GM23338 (cell line): ENCODE results near the gene MLPH. TPM values are rescaled to one million over a fixed set of nuclear protein-coding genes. Genes with fewer than 3 reads are reported as not detected.

Source experiments
- ATAC-seq: fragments of 200-7000 bp; cut with Tn5 transposase; 3 replicates; pipeline ENCODE4 v1.9.1; 2020
- DNase-seq: peaks from one replicate; pipeline ENCODE4 v3.0.0-alpha.2; 2015; ENCODE audit warnings: low spot score
- H2AFZ ChIP-seq: fragments of 200-600 bp; sonication (generic); 2 replicates; pipeline ENCODE4 v1.8.0; 2016; ENCODE audit warnings: antibody characterized with exemption, mild to moderate bottlenecking, moderate library complexity
- H3F3A ChIP-seq: fragments of 200-600 bp; sonication (generic); replicated peaks from 2 replicates; pipeline ENCODE4 v1.8.0; 2017; ENCODE audit warnings: antibody characterized with exemption, mixed run types, low read depth
- H3K27ac ChIP-seq: fragments of 200-600 bp; sonication (generic); 2 replicates; pipeline ENCODE4 v1.6.1; 2016; ENCODE audit warnings: low read depth
- H3K27me3 ChIP-seq: fragments of 200-600 bp; sonication (generic); 2 replicates; pipeline ENCODE4 v1.8.0; 2016; ENCODE audit warnings: mild to moderate bottlenecking, mixed run types, moderate library complexity; ENCODE audit not compliant: insufficient read depth
- H3K36me3 ChIP-seq: fragments of 200-600 bp; sonication (generic); 2 replicates; pipeline ENCODE4 v1.8.0; 2016; ENCODE audit warnings: mild to moderate bottlenecking; ENCODE audit not compliant: insufficient read depth
- H3K4me1 ChIP-seq: fragments of 200-600 bp; sonication (generic); 2 replicates; pipeline ENCODE4 v1.8.0; 2016; ENCODE audit warnings: mild to moderate bottlenecking, moderate library complexity; ENCODE audit not compliant: insufficient read depth
- H3K4me2 ChIP-seq: fragments of 200-600 bp; sonication (generic); 2 replicates; pipeline ENCODE4 v1.7.1; 2017; ENCODE audit warnings: mixed run types
- H3K4me3 ChIP-seq: fragments of 200-600 bp; sonication (generic); 2 replicates; pipeline ENCODE4 v1.6.1; 2016; ENCODE audit warnings: mixed run types
- H3K79me2 ChIP-seq: fragments of 200-600 bp; sonication (generic); replicated peaks from 2 replicates; pipeline ENCODE4 v1.8.0; 2017; ENCODE audit warnings: mild to moderate bottlenecking; ENCODE audit not compliant: insufficient read depth
- H3K9me2 ChIP-seq: fragments of 200-600 bp; sonication (generic); 2 replicates; pipeline ENCODE4 v1.8.0; 2017; ENCODE audit not compliant: insufficient read depth
- H4K20me1 ChIP-seq: fragments of 200-600 bp; sonication (generic); replicated peaks from 2 replicates; pipeline ENCODE4 v1.8.0; 2017; ENCODE audit warnings: mild to moderate bottlenecking; ENCODE audit not compliant: insufficient read depth
- H3K27ac Mint-ChIP-seq: 2 replicates; pipeline ENCODE4 v1.8.0; 2020; ENCODE audit warnings: inconsistent platforms, mild to moderate bottlenecking, moderate library complexity, mixed read lengths
- H3K27me3 Mint-ChIP-seq: 3 replicates; pipeline ENCODE4 v1.8.0; 2022; ENCODE audit warnings: low read depth, mild to moderate bottlenecking, moderate library complexity, mixed read lengths, inconsistent platforms; ENCODE audit not compliant: insufficient read depth, poor library complexity
- H3K36me3 Mint-ChIP-seq: 3 replicates; pipeline ENCODE4 v1.8.0; 2021; ENCODE audit warnings: low read depth, mild to moderate bottlenecking, inconsistent platforms, moderate library complexity, mixed read lengths
- H3K4me1 Mint-ChIP-seq: 3 replicates; pipeline ENCODE4 v1.8.0; 2020; ENCODE audit warnings: mild to moderate bottlenecking, inconsistent platforms, mixed read lengths
- H3K4me3 Mint-ChIP-seq: 3 replicates; pipeline ENCODE4 v1.8.0; 2021; ENCODE audit warnings: moderate library complexity, mild to moderate bottlenecking, inconsistent platforms, mixed read lengths
- H3K9me3 Mint-ChIP-seq: 3 replicates; pipeline ENCODE4 v1.8.0; 2020; ENCODE audit warnings: moderate library complexity, mild to moderate bottlenecking, inconsistent platforms, mixed read lengths
- CREB1 ChIP-seq: fragments of 250-450 bp; sonication (Bioruptor Pico); IDR thresholded peaks from 2 replicates; pipeline ENCODE4 v1.5.0; 2020; ENCODE audit warnings: low read depth, mild to moderate bottlenecking, moderate library complexity
- EZH2 ChIP-seq: fragments of 200-600 bp; sonication (generic); IDR thresholded peaks from one replicate; pipeline ENCODE4 v1.8.0; 2017; ENCODE audit warnings: antibody characterized with exemption, mild to moderate bottlenecking, low read depth; ENCODE audit not compliant: unreplicated experiment
- EZH2phosphoT487 ChIP-seq: fragments of 200-600 bp; sonication (generic); IDR thresholded peaks from one replicate; pipeline ENCODE4 v1.8.1; 2018; ENCODE audit warnings: antibody characterized with exemption; ENCODE audit not compliant: unreplicated experiment
- JUNB ChIP-seq: IDR thresholded peaks from one replicate; pipeline ENCODE4 v1.6.1; 2016; ENCODE audit warnings: antibody characterized with exemption; ENCODE audit not compliant: unreplicated experiment
- NANOG ChIP-seq: IDR thresholded peaks from 2 replicates; pipeline ENCODE4 v1.6.1; 2016; ENCODE audit warnings: antibody characterized with exemption, borderline replicate concordance
- POLR2AphosphoS5 ChIP-seq: IDR thresholded peaks from 2 replicates; pipeline ENCODE4 v1.6.1; 2016; ENCODE audit warnings: antibody characterized with exemption, low read depth
- STAT1 ChIP-seq: IDR thresholded peaks from one replicate; pipeline ENCODE4 v1.6.1; 2016; ENCODE audit warnings: antibody characterized with exemption; ENCODE audit not compliant: unreplicated experiment
- ZNF114 ChIP-seq: fragments of 250-450 bp; sonication (Bioruptor Pico); IDR thresholded peaks from 2 replicates; pipeline ENCODE4 v1.5.0; 2020; ENCODE audit warnings: mild to moderate bottlenecking, moderate library complexity
- ZNF331 ChIP-seq: fragments of 250-450 bp; sonication (Bioruptor Pico); IDR thresholded peaks from 2 replicates; pipeline ENCODE4 v1.5.0; 2020; ENCODE audit warnings: low read depth, mild to moderate bottlenecking, moderate library complexity
- polyA plus RNA-seq: library from polyadenylated mRNA; unstranded; fragments of >200 nt; fragmentation: Nextera tagmentation; extraction: Ambion mirVana; gene quantifications from 2 replicates; pipeline ENCODE4 v1.2.1, GENCODE V29; 2016
- total RNA-seq: library from RNA; depleted of rRNA; stranded (reverse); fragments of >200 nt; shearing (Covaris generic); gene quantifications from 2 replicates; pipeline ENCODE4 v1.2.3, GENCODE V29; 2014
- TF ChIP-seq, protein P1 (sequence below): IDR thresholded peaks from one replicate; pipeline ENCODE4 v1.6.1; 2018; ENCODE audit warnings: antibody characterized with exemption; ENCODE audit not compliant: unreplicated experiment
- TF ChIP-seq, protein P2 (sequence below): IDR thresholded peaks from 2 replicates; pipeline ENCODE4 v1.6.1; 2016; ENCODE audit warnings: antibody characterized with exemption
- TF ChIP-seq, protein P3 (sequence below), 2 experiments: fragments of 200-600 bp in 1 of 2; sonication (generic) in 1 of 2; conservative IDR thresholded peaks; 2 replicates each; pipeline versions ENCODE4 v1.5.1 to v1.6.1; 2016 to 2017; ENCODE audit warnings: antibody characterized with exemption in 2 of 2, low read depth in 2 of 2, mild to moderate bottlenecking in 2 of 2, moderate library complexity in 1 of 2
- TF ChIP-seq, protein P4 (sequence below): fragments of 250-450 bp; sonication (Bioruptor Pico); IDR thresholded peaks from 2 replicates; pipeline ENCODE4 v1.5.0; 2020; ENCODE audit warnings: mild to moderate bottlenecking, moderate library complexity

MLPH gene
- total and polyA plus RNA-seq, 2 experiments from 2014 or later, result 13.6 to 16.5 TPM

DNA sequence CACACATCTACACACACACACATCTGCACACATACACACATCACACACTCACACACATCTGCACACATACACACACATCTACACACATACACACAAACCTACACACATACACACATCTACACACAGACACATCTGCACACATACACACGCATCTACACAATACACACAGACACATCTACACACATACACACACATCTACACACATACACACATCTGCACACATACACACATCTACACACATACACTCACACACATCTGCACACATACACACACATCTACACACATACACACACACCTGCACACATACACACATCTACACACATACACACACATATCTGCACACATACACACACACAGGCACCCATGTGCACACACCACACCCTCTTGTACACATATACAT is 78.9 kb downstream of the MLPH start:
- no peaks in the 10 kb centered on the region for H4K20me1 ChIP-seq
- Mint-ChIP-seq H3K27ac (no peak overlapping the region), H3K4me1 (peaks cover 7% of the 10 kb centered on the region; the same call in 2 of the 3 replicates), H3K27me3 (peaks cover 7% of the 10 kb centered on the region), H3K36me3 (no peaks in the 10 kb centered on the region), H3K9me3 (no peaks in the 10 kb centered on the region; the same call in 2 of the 3 replicates), H3K4me3 (no peak overlapping the region)
- H3K27ac ChIP-seq, result no peak overlapping the region
- no peak for TF ChIP-seq STAT1
- no peak for TF ChIP-seq CREB1
- TF ChIP-seq, protein P1, sequence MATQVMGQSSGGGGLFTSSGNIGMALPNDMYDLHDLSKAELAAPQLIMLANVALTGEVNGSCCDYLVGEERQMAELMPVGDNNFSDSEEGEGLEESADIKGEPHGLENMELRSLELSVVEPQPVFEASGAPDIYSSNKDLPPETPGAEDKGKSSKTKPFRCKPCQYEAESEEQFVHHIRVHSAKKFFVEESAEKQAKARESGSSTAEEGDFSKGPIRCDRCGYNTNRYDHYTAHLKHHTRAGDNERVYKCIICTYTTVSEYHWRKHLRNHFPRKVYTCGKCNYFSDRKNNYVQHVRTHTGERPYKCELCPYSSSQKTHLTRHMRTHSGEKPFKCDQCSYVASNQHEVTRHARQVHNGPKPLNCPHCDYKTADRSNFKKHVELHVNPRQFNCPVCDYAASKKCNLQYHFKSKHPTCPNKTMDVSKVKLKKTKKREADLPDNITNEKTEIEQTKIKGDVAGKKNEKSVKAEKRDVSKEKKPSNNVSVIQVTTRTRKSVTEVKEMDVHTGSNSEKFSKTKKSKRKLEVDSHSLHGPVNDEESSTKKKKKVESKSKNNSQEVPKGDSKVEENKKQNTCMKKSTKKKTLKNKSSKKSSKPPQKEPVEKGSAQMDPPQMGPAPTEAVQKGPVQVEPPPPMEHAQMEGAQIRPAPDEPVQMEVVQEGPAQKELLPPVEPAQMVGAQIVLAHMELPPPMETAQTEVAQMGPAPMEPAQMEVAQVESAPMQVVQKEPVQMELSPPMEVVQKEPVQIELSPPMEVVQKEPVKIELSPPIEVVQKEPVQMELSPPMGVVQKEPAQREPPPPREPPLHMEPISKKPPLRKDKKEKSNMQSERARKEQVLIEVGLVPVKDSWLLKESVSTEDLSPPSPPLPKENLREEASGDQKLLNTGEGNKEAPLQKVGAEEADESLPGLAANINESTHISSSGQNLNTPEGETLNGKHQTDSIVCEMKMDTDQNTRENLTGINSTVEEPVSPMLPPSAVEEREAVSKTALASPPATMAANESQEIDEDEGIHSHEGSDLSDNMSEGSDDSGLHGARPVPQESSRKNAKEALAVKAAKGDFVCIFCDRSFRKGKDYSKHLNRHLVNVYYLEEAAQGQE, result no peak
- TF ChIP-seq ZNF331 (CRISPR knock-in tag), result no peak
- TF ChIP-seq ZNF114 (CRISPR knock-in tag), result no peak
- no peak for TF ChIP-seq NANOG
- no peak for TF ChIP-seq EZH2
- no peak for TF ChIP-seq JUNB
- TF ChIP-seq POLR2AphosphoS5, result no peak
- TF ChIP-seq, protein P2, sequence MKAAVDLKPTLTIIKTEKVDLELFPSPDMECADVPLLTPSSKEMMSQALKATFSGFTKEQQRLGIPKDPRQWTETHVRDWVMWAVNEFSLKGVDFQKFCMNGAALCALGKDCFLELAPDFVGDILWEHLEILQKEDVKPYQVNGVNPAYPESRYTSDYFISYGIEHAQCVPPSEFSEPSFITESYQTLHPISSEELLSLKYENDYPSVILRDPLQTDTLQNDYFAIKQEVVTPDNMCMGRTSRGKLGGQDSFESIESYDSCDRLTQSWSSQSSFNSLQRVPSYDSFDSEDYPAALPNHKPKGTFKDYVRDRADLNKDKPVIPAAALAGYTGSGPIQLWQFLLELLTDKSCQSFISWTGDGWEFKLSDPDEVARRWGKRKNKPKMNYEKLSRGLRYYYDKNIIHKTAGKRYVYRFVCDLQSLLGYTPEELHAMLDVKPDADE, result no peak
- TF ChIP-seq, protein P3, sequence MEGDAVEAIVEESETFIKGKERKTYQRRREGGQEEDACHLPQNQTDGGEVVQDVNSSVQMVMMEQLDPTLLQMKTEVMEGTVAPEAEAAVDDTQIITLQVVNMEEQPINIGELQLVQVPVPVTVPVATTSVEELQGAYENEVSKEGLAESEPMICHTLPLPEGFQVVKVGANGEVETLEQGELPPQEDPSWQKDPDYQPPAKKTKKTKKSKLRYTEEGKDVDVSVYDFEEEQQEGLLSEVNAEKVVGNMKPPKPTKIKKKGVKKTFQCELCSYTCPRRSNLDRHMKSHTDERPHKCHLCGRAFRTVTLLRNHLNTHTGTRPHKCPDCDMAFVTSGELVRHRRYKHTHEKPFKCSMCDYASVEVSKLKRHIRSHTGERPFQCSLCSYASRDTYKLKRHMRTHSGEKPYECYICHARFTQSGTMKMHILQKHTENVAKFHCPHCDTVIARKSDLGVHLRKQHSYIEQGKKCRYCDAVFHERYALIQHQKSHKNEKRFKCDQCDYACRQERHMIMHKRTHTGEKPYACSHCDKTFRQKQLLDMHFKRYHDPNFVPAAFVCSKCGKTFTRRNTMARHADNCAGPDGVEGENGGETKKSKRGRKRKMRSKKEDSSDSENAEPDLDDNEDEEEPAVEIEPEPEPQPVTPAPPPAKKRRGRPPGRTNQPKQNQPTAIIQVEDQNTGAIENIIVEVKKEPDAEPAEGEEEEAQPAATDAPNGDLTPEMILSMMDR (conservative IDR thresholded peaks at IDR 0.05; ENCODE audit: low read depth in 2 of 2), result no peak
- TF ChIP-seq, protein P4, sequence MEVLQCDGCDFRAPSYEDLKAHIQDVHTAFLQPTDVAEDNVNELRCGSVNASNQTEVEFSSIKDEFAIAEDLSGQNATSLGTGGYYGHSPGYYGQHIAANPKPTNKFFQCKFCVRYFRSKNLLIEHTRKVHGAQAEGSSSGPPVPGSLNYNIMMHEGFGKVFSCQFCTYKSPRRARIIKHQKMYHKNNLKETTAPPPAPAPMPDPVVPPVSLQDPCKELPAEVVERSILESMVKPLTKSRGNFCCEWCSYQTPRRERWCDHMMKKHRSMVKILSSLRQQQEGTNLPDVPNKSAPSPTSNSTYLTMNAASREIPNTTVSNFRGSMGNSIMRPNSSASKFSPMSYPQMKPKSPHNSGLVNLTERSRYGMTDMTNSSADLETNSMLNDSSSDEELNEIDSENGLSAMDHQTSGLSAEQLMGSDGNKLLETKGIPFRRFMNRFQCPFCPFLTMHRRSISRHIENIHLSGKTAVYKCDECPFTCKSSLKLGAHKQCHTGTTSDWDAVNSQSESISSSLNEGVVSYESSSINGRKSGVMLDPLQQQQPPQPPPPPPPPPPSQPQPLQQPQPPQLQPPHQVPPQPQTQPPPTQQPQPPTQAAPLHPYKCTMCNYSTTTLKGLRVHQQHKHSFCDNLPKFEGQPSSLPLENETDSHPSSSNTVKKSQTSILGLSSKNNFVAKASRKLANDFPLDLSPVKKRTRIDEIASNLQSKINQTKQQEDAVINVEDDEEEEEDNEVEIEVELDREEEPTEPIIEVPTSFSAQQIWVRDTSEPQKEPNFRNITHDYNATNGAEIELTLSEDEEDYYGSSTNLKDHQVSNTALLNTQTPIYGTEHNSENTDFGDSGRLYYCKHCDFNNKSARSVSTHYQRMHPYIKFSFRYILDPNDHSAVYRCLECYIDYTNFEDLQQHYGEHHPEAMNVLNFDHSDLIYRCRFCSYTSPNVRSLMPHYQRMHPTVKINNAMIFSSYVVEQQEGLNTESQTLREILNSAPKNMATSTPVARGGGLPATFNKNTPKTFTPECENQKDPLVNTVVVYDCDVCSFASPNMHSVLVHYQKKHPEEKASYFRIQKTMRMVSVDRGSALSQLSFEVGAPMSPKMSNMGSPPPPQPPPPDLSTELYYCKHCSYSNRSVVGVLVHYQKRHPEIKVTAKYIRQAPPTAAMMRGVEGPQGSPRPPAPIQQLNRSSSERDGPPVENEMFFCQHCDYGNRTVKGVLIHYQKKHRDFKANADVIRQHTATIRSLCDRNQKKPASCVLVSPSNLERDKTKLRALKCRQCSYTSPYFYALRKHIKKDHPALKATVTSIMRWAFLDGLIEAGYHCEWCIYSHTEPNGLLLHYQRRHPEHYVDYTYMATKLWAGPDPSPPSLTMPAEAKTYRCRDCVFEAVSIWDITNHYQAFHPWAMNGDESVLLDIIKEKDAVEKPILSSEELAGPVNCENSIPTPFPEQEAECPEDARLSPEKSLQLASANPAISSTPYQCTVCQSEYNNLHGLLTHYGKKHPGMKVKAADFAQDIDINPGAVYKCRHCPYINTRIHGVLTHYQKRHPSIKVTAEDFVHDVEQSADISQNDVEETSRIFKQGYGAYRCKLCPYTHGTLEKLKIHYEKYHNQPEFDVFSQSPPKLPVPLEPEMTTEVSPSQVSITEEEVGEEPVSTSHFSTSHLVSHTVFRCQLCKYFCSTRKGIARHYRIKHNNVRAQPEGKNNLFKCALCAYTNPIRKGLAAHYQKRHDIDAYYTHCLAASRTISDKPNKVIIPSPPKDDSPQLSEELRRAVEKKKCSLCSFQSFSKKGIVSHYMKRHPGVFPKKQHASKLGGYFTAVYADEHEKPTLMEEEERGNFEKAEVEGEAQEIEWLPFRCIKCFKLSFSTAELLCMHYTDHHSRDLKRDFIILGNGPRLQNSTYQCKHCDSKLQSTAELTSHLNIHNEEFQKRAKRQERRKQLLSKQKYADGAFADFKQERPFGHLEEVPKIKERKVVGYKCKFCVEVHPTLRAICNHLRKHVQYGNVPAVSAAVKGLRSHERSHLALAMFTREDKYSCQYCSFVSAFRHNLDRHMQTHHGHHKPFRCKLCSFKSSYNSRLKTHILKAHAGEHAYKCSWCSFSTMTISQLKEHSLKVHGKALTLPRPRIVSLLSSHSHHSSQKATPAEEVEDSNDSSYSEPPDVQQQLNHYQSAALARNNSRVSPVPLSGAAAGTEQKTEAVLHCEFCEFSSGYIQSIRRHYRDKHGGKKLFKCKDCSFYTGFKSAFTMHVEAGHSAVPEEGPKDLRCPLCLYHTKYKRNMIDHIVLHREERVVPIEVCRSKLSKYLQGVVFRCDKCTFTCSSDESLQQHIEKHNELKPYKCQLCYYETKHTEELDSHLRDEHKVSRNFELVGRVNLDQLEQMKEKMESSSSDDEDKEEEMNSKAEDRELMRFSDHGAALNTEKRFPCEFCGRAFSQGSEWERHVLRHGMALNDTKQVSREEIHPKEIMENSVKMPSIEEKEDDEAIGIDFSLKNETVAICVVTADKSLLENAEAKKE, result no peak
- no peak for TF ChIP-seq EZH2phosphoT487
- no peaks in the 10 kb centered on the region for H3K36me3 ChIP-seq
- H3K27me3 ChIP-seq, result no peaks in the 10 kb centered on the region
- H2AFZ ChIP-seq, result no peak overlapping the region
- no peaks in the 10 kb centered on the region for H3K4me1 ChIP-seq
- ATAC-seq (no peak), DNase-seq (no peak)
- H3K79me2 ChIP-seq, result no peaks in the 10 kb centered on the region
- no peaks in the 10 kb centered on the region for H3F3A ChIP-seq
- H3K4me2 ChIP-seq, result no peak overlapping the region
- H3K4me3 ChIP-seq, result no peak overlapping the region
- no peaks in the 10 kb centered on the region for H3K9me2 ChIP-seq
